HG02623 (cell line): ENCODE measurements around the gene DPEP2.
"Not testable (repeated sequence)": the region's sequence is repeated elsewhere in the genome, so short reads cannot be mapped to it uniquely, and the experiment has no call there.

Source experiments
- ATAC-seq: cut with Tn5 transposase; IDR thresholded peaks from one replicate; pipeline ENCODE4 v1.9.1; 2021; ENCODE audit warnings: moderate library complexity; ENCODE audit not compliant: unreplicated experiment

The DPEP2 gene, protein sequence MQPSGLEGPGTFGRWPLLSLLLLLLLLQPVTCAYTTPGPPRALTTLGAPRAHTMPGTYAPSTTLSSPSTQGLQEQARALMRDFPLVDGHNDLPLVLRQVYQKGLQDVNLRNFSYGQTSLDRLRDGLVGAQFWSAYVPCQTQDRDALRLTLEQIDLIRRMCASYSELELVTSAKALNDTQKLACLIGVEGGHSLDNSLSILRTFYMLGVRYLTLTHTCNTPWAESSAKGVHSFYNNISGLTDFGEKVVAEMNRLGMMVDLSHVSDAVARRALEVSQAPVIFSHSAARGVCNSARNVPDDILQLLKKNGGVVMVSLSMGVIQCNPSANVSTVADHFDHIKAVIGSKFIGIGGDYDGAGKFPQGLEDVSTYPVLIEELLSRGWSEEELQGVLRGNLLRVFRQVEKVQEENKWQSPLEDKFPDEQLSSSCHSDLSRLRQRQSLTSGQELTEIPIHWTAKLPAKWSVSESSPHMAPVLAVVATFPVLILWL

DNA sequence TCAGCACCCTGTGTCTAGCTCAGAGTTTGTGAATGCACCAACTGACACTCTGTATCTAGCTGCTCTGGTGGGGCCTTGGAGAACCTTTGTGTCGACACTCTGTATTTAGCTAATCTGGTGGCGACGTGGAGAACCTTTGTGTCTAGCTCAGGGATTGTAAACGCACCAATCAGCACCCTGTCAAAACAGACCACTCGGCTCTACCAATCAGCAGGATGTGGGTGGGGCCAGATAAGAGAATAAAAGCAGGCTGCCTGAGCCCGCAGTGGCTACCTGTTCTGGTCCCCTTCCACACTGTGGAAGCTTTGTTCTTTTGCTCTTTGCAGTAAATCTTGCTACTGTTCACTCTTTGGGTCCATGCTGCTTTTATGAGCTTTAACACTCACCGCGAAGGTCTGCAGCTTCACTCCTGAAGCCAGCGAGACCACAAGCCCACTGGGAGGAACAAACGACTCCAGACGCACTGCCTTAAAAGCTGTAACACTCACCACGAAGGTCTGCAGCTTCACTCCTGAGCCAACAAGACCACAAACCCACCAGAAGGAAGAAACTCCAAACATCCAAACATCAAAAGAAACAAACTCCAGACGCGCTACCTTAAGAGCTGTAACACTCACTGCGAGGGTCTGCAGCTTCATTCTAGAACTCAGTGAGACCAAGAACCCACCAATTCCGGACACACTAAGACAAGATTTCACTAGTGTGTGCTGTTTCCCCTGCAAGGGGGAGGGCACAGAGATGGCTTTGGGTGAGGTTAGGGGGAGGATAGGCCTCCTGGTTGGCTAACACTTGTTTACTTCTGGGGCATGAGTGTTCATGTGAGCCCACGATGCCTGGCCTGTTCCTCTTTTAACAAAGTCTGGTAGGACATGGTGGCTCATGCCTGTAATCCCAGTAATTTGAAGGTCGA, at the start of gene DPEP2:
Gene DPEP2 (minus strand): TSS at position 706 of the 910 bp plus-strand sequence. CDS start 6,272 bp downstream, outside the sequence.
- not testable (repeated sequence) for ATAC-seq

GRCh38 chr16:68047987-68048386, 48.7 kb upstream of the DPEP2 start:
- no peak for ATAC-seq

- ATAC-seq = no peak
Observed at GRCh38 chr16:68046106-68046505, 46.8 kb upstream of the DPEP2 start.

GRCh38 chr16:68041783-68042182, 42.5 kb upstream of the DPEP2 start:
- ATAC-seq = no peak

GRCh38 chr16:68040506-68041288, 41.4 kb upstream of the DPEP2 start:
- peak; percentile 50 for ATAC-seq

- ATAC-seq = no peak
Observed at GRCh38 chr16:68037841-68038597, 38.7 kb upstream of the DPEP2 start.

GRCh38 chr16:68035227-68035626, 35.9 kb upstream of the DPEP2 start:
- ATAC-seq = no peak

DNA sequence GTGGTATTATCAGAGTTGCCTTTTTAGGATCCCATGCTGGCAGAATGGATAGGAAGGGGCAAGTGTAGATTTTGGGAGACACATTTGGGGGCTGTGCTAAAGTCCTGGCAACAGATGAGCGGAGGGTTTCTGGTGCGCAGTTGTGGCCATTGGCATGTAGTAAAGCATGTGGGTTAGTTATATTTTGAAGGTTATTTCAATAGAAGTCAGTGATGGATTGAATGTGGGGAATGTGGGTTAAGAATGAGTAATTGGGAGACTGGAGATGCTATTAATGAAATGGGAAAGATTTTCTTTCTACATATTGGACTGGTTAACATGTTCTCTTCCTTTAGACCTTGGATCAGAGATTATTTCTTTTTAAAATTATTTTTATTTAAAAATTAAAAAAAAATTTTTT, 33.8 kb upstream of the DPEP2 start:
- no peak for ATAC-seq

- no peak for ATAC-seq
Observed at GRCh38 chr16:68031951-68032350, 32.7 kb upstream of the DPEP2 start.

DNA sequence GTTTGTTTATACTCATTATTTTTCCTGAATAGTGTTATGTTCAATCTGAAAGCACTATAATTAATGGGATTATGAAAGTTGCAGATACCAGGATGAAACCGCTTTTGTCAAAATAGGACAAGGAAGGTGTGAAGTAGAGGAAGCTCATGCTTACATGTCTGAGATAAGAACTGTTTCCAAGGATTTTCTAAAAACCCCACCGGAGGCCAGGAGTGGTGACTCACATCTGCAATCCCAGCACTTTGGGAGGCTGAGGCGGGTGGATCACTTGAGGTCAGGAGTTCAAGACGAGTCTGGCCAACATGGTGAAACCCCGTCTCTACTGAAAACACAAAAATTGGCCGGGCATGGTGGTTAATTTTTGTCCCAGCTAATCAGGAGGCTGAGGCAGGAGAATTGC, 30.8 kb upstream of the DPEP2 start:
- ATAC-seq = not testable (repeated sequence)

DNA sequence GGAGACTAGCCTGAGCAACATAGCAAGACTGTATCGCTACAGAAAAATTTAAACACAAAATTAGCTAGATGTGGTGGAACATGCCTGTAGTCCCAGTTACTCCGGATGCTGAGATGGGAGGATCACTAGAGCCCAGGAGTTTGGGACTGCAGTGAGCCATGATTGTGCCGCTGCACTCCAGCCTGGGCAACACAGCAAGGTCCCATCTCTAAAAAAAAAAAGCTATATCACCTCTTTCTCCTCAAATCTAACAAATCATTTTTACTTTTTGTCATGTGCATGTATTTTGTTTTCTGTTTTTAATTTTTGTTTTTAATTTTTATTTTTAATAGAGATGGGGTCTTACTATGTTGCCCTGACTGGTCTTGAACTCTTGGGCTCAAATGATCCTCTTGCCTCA, 29.7 kb upstream of the DPEP2 start:
- no peak for ATAC-seq

- peak; percentile 89 for ATAC-seq
Observed at GRCh38 chr16:68022728-68023537, 23.6 kb upstream of the DPEP2 start, which contains the start of the genes DDX28 and DUS2. Gene DDX28 (minus strand): TSS chr16:68023232. CDS start chr16:68023202, 30 bp downstream. Gene DUS2 (plus strand): TSS chr16:68023284. CDS start chr16:68038024, 14,740 bp downstream.

DNA sequence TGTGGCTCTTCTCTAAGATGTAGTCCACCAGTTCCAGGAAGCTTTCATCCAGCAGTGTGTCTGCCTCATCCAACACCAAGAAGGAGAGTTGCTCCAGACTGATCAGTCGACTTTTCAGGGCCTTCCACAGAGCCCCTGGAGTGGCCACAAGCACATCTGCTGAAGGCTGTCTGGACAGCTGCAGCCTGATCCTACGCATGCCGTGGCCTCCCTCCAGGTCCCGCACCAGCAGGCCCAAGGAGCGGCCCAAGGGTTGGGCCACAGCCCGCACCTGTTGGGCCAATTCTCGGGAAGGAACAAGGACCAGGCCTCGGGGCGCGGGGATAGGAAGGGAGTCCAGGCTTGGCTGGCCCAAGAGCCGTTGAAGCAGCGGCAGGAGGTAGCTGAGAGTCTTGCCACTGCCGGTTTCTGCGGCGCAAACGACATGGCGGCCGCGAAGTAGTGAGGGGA, 23.0 kb upstream of the DPEP2 start:
- ATAC-seq = no peak

DNA sequence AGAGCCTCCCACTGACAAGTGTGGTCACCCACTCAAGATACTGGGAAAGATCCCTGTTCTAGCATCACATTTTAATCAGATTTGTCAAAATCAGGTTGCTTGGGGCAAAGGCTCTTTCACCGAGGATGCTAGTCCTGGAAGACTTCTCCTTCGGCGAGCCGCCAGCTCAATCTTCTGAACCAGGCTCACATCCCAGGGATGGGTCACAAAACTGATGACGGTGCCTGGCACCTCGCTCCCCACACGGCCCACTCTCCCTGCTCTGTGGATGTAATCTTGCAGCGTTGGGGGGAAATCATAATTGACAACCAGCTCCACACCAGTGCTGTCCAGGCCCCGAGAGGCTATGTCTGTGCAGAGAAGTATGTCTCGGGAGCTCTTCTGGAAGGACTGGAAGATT, 22.2 kb upstream of the DPEP2 start:
- ATAC-seq = no peak

- no peak for ATAC-seq
Observed at GRCh38 chr16:68019167-68019680, 19.9 kb upstream of the DPEP2 start.

- ATAC-seq = no peak
Observed at GRCh38 chr16:68015681-68016080, 16.4 kb upstream of the DPEP2 start, which contains the start of gene DPEP2NB. Gene DPEP2NB (minus strand): TSS chr16:68015911. CDS start chr16:68015770, 141 bp downstream.

GRCh38 chr16:68013440-68013839, 14.2 kb upstream of the DPEP2 start:
- no peak for ATAC-seq

DNA sequence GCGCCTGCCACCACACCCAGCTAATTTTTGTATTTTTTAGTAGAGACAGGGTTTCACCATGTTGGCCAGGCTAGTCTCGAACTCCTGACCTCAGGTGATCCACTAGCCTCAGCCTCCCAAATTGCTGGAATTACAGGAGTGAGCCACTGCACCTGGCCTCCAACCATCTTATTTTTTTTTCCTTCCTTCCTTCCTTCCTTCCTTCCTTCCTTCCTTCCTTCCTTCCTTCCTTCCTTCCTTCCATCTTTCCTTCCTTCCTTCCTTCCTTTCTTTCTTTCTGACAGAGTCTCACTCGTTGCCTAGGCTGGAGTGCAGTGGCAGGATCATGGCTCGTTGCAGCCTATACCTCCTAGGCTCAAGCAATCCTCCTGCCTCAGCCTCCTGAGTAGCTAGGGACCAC, 10.6 kb upstream of the DPEP2 start:
- ATAC-seq = not testable (repeated sequence)
